ENCODE data around the gene OSBPL8. TPM values are rescaled to one million over a fixed set of nuclear protein-coding genes. Genes with fewer than 3 reads are reported as not detected.

The OSBPL8 gene
- total and polyA plus RNA-seq, 2 of the 8 experiments (the other 6 are each of a cell fraction or from before 2014, with no cell fraction given): 10.9 to 81.1 TPM

- TF ChIP-seq MAX (IDR thresholded peaks at IDR 0.05): no peak
- no peak for TF ChIP-seq TAF7 (optimal IDR thresholded peaks at IDR 0.05; ENCODE audit: borderline replicate concordance, low read depth, low read length)
- no peak for TF ChIP-seq RAD21 (IDR thresholded peaks at IDR 0.05 in 1 of 2, conservative IDR thresholded peaks at IDR 0.05 in 1 of 2; ENCODE audit: low read depth in 2 of 2, low read length in 2 of 2)
- TF ChIP-seq HDAC2 (IDR thresholded peaks at IDR 0.05; ENCODE audit: borderline replicate concordance in 1 of 2, low read depth in 2 of 2, low read length in 2 of 2): no peak
- no peak for TF ChIP-seq KDM5A (IDR thresholded peaks at IDR 0.05; ENCODE audit: low read length)
These were observed 11.7 kb upstream of the OSBPL8 start (continued) for GRCh38 chr12:76571256-76571655.

Measured in H1 (cell line).